HEK293T (cell line): Measurements from ENCODE around the gene UBE3B.
A peak's percentile ranks its signal among the peaks of the same experiment; 100 is the strongest.

Source experiments
- CTCF ChIA-PET: fragments of 350-600 bp; formaldehyde crosslinking; extraction: SDS; loops from one replicate; lab custom pipeline; 2021; ENCODE audit warnings: antibody characterized with exemption, inconsistent platforms; lab: Yijun Ruan, JAX
- POLR2A ChIA-PET: fragments of 350-600 bp; formaldehyde crosslinking; extraction: SDS; loops from one replicate; lab custom pipeline; 2020; ENCODE audit warnings: antibody characterized with exemption, inconsistent platforms; lab: Yijun Ruan, JAX
- DNase-seq: peaks from one replicate; pipeline ENCODE4 v3.0.0; 2012; ENCODE audit warnings: mixed read lengths; ENCODE audit errors: extremely low spot score
- ARNT ChIP-seq: fragments of 450-650 bp; IDR thresholded peaks from 2 replicates; pipeline ENCODE4 v1.6.1; 2017; ENCODE audit warnings: mild to moderate bottlenecking
- BHLHE40 ChIP-seq: fragments of 450-650 bp; IDR thresholded peaks from 2 replicates; pipeline ENCODE4 v1.6.1; 2016; ENCODE audit warnings: mild to moderate bottlenecking, moderate library complexity, borderline replicate concordance
- CTBP1 ChIP-seq: fragments of 450-650 bp; IDR thresholded peaks from 2 replicates; pipeline ENCODE4 v1.6.1; 2016; ENCODE audit warnings: borderline replicate concordance
- ELF4 ChIP-seq: fragments of 450-650 bp; IDR thresholded peaks from 2 replicates; pipeline ENCODE4 v1.6.1; 2017; ENCODE audit warnings: antibody characterized with exemption
- FOXA1 ChIP-seq: fragments of 450-650 bp; IDR thresholded peaks from 2 replicates; pipeline ENCODE4 v1.6.1; 2016; ENCODE audit warnings: mild to moderate bottlenecking
- FOXK2 ChIP-seq: fragments of 450-650 bp; IDR thresholded peaks from 2 replicates; pipeline ENCODE4 v1.6.1; 2016; ENCODE audit warnings: mild to moderate bottlenecking
- FOXM1 ChIP-seq: fragments of 450-650 bp; IDR thresholded peaks from 2 replicates; pipeline ENCODE4 v1.6.1; 2017; ENCODE audit warnings: mild to moderate bottlenecking, borderline replicate concordance
- HDGF ChIP-seq: fragments of 450-650 bp; IDR thresholded peaks from 2 replicates; pipeline ENCODE4 v1.6.1; 2017; ENCODE audit warnings: antibody characterized with exemption, borderline replicate concordance
- L3MBTL2 ChIP-seq: fragments of 450-650 bp; conservative IDR thresholded peaks from 2 replicates; pipeline ENCODE4 v1.6.1; 2016; ENCODE audit warnings: mild to moderate bottlenecking
- LEF1 ChIP-seq: fragments of 450-650 bp; IDR thresholded peaks from 2 replicates; pipeline ENCODE4 v1.6.1; 2017; ENCODE audit warnings: mild to moderate bottlenecking, borderline replicate concordance
- NFRKB ChIP-seq: fragments of 450-650 bp; IDR thresholded peaks from 2 replicates; pipeline ENCODE4 v1.6.1; 2016; ENCODE audit warnings: mild to moderate bottlenecking, moderate library complexity
- PKNOX1 ChIP-seq: fragments of 450-650 bp; IDR thresholded peaks from 2 replicates; pipeline ENCODE4 v1.6.1; 2016
- SP1 ChIP-seq: fragments of 450-650 bp; IDR thresholded peaks from 2 replicates; pipeline ENCODE4 v1.6.1; 2017
- SUZ12 ChIP-seq: fragments of 450-650 bp; IDR thresholded peaks from 2 replicates; pipeline ENCODE4 v1.6.1; 2016; ENCODE audit warnings: mild to moderate bottlenecking
- TARDBP ChIP-seq: fragments of 450-650 bp; IDR thresholded peaks from 2 replicates; pipeline ENCODE4 v1.6.1; 2016
- ZNF384 ChIP-seq: fragments of 450-650 bp; IDR thresholded peaks from 2 replicates; pipeline ENCODE4 v1.6.1; 2016

Gene UBE3B

GRCh38 chr12:109460538-109460937 lies 16.9 kb upstream of the UBE3B start:
- DNase-seq, result no peak
- TF ChIP-seq LEF1 (no peak), SUZ12 (no peak), BHLHE40 (no peak), CTBP1 (no peak), NFRKB (no peak), TARDBP (no peak), PKNOX1 (no peak), ELF4 (no peak)
- ChIA-PET CTCF (no interaction called here), POLR2A (no interaction called here)

- CTCF ChIA-PET, result no interaction called here
- DNase-seq, result no peak
- POLR2A ChIA-PET, result no interaction called here
- TF ChIP-seq PKNOX1 (no peak), FOXA1 (no peak), L3MBTL2 (no peak), SUZ12 (no peak), FOXK2 (no peak), ARNT (no peak), LEF1 (no peak), SP1 (no peak), TARDBP (no peak), NFRKB (no peak), ELF4 (no peak)
These were observed 16.2 kb upstream of the UBE3B start for GRCh38 chr12:109461049-109461845.

- DNase-seq, result no peak
- CTCF ChIA-PET, result no interaction called here
- TF ChIP-seq FOXK2 (no peak), NFRKB (no peak), PKNOX1 (no peak), ELF4 (no peak), HDGF (no peak), CTBP1 (no peak), SUZ12 (no peak), ARNT (no peak), SP1 (no peak), TARDBP (no peak)
- POLR2A ChIA-PET, result interaction anchor here (2.0 kb wide), 1 partner anchor 15 kb away, joined by 6 read pairs; the partner anchor contains the start of genes KCTD10 and UBE3B
These were observed 15.3 kb upstream of the UBE3B start for GRCh38 chr12:109461846-109462756.

- DNase-seq, result no peak
- ChIA-PET POLR2A (interaction anchor here (1.1 to 2.0 kb wide), 2 partner anchors 9 to 14 kb away, joined by 5 to 6 read pairs; partner anchors contain the start of genes KCTD10 and UBE3B), CTCF (no interaction called here)
- TF ChIP-seq ELF4, result no peak
- TF ChIP-seq PKNOX1, result peak; percentile 52; the same call in 1 of the 2 replicates
- TF ChIP-seq FOXM1, result no peak
- no peak for TF ChIP-seq NFRKB
These were observed 14.4 kb upstream of the UBE3B start for GRCh38 chr12:109462868-109463692.

- CTCF ChIA-PET, result no interaction called here
These were observed 13.7 kb upstream of the UBE3B start for GRCh38 chr12:109463756-109464155.

More at GRCh38 chr12:109463756-109464155, 13.7 kb upstream of the UBE3B start:
- DNase-seq, result no peak
- POLR2A ChIA-PET, result interaction anchor here (1.1 to 2.0 kb wide), 2 partner anchors 8 to 13 kb away, joined by 5 to 6 read pairs; partner anchors contain the start of genes KCTD10 and UBE3B
- TF ChIP-seq PKNOX1, result no peak
- TF ChIP-seq HDGF, result no peak
- no peak for TF ChIP-seq SP1
- TF ChIP-seq TARDBP, result no peak
- no peak for TF ChIP-seq ZNF384
- TF ChIP-seq FOXA1, result no peak
- no peak for TF ChIP-seq BHLHE40
- TF ChIP-seq NFRKB, result no peak
- no peak for TF ChIP-seq FOXK2
- no peak for TF ChIP-seq CTBP1
- no peak for TF ChIP-seq SUZ12
- TF ChIP-seq L3MBTL2, result no peak
- no peak for TF ChIP-seq ELF4
- TF ChIP-seq LEF1, result no peak
- no peak for TF ChIP-seq FOXM1
